ENCODE measurements around the gene EHF. TPM values are rescaled to one million over a fixed set of nuclear protein-coding genes. Genes with fewer than 3 reads are reported as not detected.

Gene EHF
- total and polyA plus RNA-seq, 2 of the 13 experiments (the other 11 are each of a cell fraction or from before 2014, with no cell fraction given) = 0.04 to 0.46 TPM

- Histone ChIP-seq H2AFZ (ENCODE audit: low read length) (no peak overlapping the region), H3K9ac (ENCODE audit: insufficient read depth, low read depth, low read length) (no peak overlapping the region)
Measured at GRCh38 chr11:34587282-34587677, 33.6 kb upstream of the EHF start.

DNA sequence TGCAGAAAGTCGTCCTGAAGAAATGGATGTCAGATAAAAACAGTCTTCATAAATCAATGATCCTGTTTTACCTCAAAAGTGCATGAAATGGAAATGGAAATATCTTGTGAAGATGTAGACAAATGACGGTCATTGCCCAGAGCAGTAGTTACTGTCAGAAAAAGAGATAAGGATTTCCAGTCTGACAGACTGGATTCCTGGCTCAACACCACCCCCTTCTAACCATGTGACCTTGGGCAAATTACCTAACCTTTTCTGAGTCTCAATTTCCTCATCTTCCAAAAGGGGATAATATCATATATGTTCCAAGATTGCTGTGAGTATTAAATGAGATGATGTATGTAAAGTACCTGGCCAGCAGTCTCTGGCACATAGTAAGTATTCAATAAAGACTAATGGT lies 32.9 kb upstream of the EHF start:
- ChIA-PET POLR2A (interaction anchor here (4.5 kb wide), 1 partner anchor 13 kb away, joined by 23 read pairs; no protein-coding TSS in a partner anchor), CTCF (ENCODE audit: low intra/inter-chr PET ratio, low total read pairs) (interaction anchor here (3.5 kb wide), 1 partner anchor 302 kb away, joined by 56 read pairs; no protein-coding TSS in a partner anchor)
- no peak for FAIRE-seq
- in situ Hi-C loops (cut with HindIII; ENCODE audit: extremely low pct_ligation_motif_present, low pct_unique_long_range_greater_than_20kb) (loop anchor here (5.0 to 25.0 kb wide), 2 partner anchors 304 to 799 kb away; no protein-coding TSS in a partner anchor), intact Hi-C loops (cut with micrococcal nuclease; ENCODE audit: unreplicated experiment) (loop anchor here (5.0 kb wide), 1 partner anchor 804 kb away; no protein-coding TSS in a partner anchor)
- Histone ChIP-seq H3K27me3 (ENCODE audit: control insufficient read depth in 1 of 2, insufficient read depth in 2 of 2, low read length in 2 of 2) (no peaks in the 10 kb centered on the region), H3K79me2 (ENCODE audit: insufficient read depth, low read length) (no peaks in the 10 kb centered on the region), H3K27ac (ENCODE audit: extremely low read length, insufficient read depth, low read length) (no peak overlapping the region), H3K9ac (ENCODE audit: insufficient read depth, low read depth, low read length) (no peak overlapping the region), H3K36me3 (replicated peaks in 1 of 2; ENCODE audit: control insufficient read depth in 1 of 2, insufficient read depth in 2 of 2, low read length in 2 of 2) (no peaks in the 10 kb centered on the region), H3K4me3 (replicated peaks in 1 of 3; ENCODE audit: insufficient read depth in 1 of 3, low read depth in 2 of 3, low read length in 3 of 3) (no peak overlapping the region), H3K9me3 (ENCODE audit: low read length) (no peaks in the 10 kb centered on the region), H3K4me1 (ENCODE audit: insufficient read depth, low read length) (peaks cover 40% of the 10 kb centered on the region), H4K20me1 (ENCODE audit: insufficient read depth, low read length) (no peaks in the 10 kb centered on the region), H3K4me2 (ENCODE audit: low read depth, low read length) (no peak overlapping the region), H2AFZ (ENCODE audit: low read length) (no peak overlapping the region)
- 89% methylated on average over 2 of the region's 2 CpGs for WGBS (ENCODE audit: low lambda C conversion rate)
- no peak for ATAC-seq
- BruUV-seq (replicated peaks) = no TSS peak
- DNase-seq (ENCODE audit: low spot score) = no peak
- TF ChIP-seq SNRNP70 (IDR thresholded peaks at IDR 0.05; ENCODE audit: low read depth, low read length) (no peak), RAD21 (CRISPR knock-in tag; IDR thresholded peaks at IDR 0.05) (no peak), AFF4 (CRISPR knock-in tag; IDR thresholded peaks at IDR 0.05) (no peak), ZNF432 (CRISPR knock-in tag; IDR thresholded peaks at IDR 0.05; ENCODE audit: borderline replicate concordance) (no peak), ZNF550 (CRISPR knock-in tag; IDR thresholded peaks at IDR 0.05; ENCODE audit: borderline replicate concordance) (no peak), ZNF354B (CRISPR knock-in tag; IDR thresholded peaks at IDR 0.05) (no peak), SMAD1 (CRISPR knock-in tag; IDR thresholded peaks at IDR 0.05; ENCODE audit: borderline replicate concordance, low read depth) (no peak), ATAD3A (CRISPR knock-in tag; IDR thresholded peaks at IDR 0.05) (no peak), ZNF616 (CRISPR knock-in tag; IDR thresholded peaks at IDR 0.05; ENCODE audit: low read depth) (no peak), ZNF670 (CRISPR knock-in tag; IDR thresholded peaks at IDR 0.05; ENCODE audit: borderline replicate concordance) (no peak), HNF4A (CRISPR knock-in tag; IDR thresholded peaks at IDR 0.05) (no peak), HINFP (CRISPR knock-in tag; IDR thresholded peaks at IDR 0.05; ENCODE audit: low read depth) (no peak)

More at GRCh38 chr11:34587282-34587677, 33.6 kb upstream of the EHF start:
- Histone ChIP-seq H4K20me1 (ENCODE audit: insufficient read depth, low read length) (no peaks in the 10 kb centered on the region), H3K4me1 (ENCODE audit: insufficient read depth, low read length) (peaks cover 40% of the 10 kb centered on the region), H3K4me2 (ENCODE audit: low read depth, low read length) (no peak overlapping the region), H3K4me3 (replicated peaks in 1 of 3; ENCODE audit: insufficient read depth in 1 of 3, low read depth in 2 of 3, low read length in 3 of 3) (no peak overlapping the region), H3K9me3 (ENCODE audit: low read length) (no peaks in the 10 kb centered on the region), H3K27ac (ENCODE audit: extremely low read length, insufficient read depth, low read length) (no peak overlapping the region), H3K36me3 (replicated peaks in 1 of 2; ENCODE audit: control insufficient read depth in 1 of 2, insufficient read depth in 2 of 2, low read length in 2 of 2) (no peaks in the 10 kb centered on the region), H3K79me2 (ENCODE audit: insufficient read depth, low read length) (no peaks in the 10 kb centered on the region), H3K27me3 (ENCODE audit: control insufficient read depth in 1 of 2, insufficient read depth in 2 of 2, low read length in 2 of 2) (no peaks in the 10 kb centered on the region)
- CTCF ChIA-PET (ENCODE audit: low intra/inter-chr PET ratio, low total read pairs) = interaction anchor here (0.9 to 3.5 kb wide), 4 partner anchors 47 to 312 kb away, joined by 3 to 56 read pairs (median 10); no protein-coding TSS in a partner anchor
- DNase-seq (ENCODE audit: low spot score) (no peak), ATAC-seq (no peak), FAIRE-seq (no peak)
- intact Hi-C loops (cut with micrococcal nuclease; ENCODE audit: unreplicated experiment) = loop anchor here (2.0 to 5.0 kb wide), 4 partner anchors 146 to 805 kb away; no protein-coding TSS in a partner anchor
- no TSS peak for BruUV-seq (replicated peaks)
- TF ChIP-seq ZNF768 (CRISPR knock-in tag; IDR thresholded peaks at IDR 0.05) = peak; percentile 67; the same call in 1 of the 2 replicates
- TF ChIP-seq ZNF510 (CRISPR knock-in tag; IDR thresholded peaks at IDR 0.05; ENCODE audit: low read depth) = no peak
- in situ Hi-C loops (cut with HindIII; ENCODE audit: extremely low pct_ligation_motif_present, low pct_unique_long_range_greater_than_20kb) = loop anchor here (5.0 to 25.0 kb wide), 2 partner anchors 305 to 800 kb away; no protein-coding TSS in a partner anchor
- 92% methylated on average over 5 of the region's 5 CpGs for WGBS (ENCODE audit: low lambda C conversion rate)
- POLR2A ChIA-PET = interaction anchor here (4.5 kb wide), 1 partner anchor 13 kb away, joined by 23 read pairs; no protein-coding TSS in a partner anchor

Data from HepG2 (cell line).